ENCODE data around the gene USP10. TPM values are rescaled to one million over a fixed set of nuclear protein-coding genes. Genes with fewer than 3 reads are reported as not detected.
"Not testable (repeated sequence)": the region's sequence is repeated elsewhere in the genome, so short reads cannot be mapped to it uniquely, and the experiment has no call there.

Gene USP10
- total RNA-seq, 2 donors from 2014 or later: 82.7 to 129 TPM

- H3K9me3 Mint-ChIP-seq: peaks cover 0 to 17% of the 10 kb centered on the region in 2 donors
- peaks cover 0 to 6% of the 10 kb centered on the region in 2 donors for H3K36me3 Mint-ChIP-seq
- no peak for DNase-seq (ENCODE audit: low spot score in 2 of 2)
- no peak for ATAC-seq
- H3K27ac Mint-ChIP-seq: no peak overlapping the region
These were observed 13.0 kb upstream of the USP10 start for GRCh38 chr16:84686707-84687298.

DNA sequence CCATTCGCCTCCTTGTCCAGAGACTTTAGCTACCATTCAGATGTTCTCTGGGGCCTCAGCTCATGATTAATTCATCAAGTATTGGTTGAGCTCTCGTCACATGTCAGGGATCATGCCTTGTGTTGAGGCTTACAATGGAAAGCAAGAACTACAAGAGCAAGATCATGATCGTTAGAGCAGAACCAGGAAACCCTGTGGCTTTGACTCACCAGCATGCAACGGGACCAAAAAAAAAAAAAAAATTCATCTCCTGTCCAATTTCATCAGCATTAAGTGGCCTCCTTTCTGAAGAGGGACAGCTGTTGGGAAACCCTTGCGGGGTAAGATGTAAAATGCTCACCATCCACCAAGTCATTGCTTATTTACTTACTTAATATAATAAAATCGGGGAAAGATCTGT, 12.1 kb upstream of the USP10 start:
- ATAC-seq (peak; percentile 75 to 77), DNase-seq (ENCODE audit: low spot score in 2 of 2) (no peak)
- no peak overlapping the region for H3K27ac Mint-ChIP-seq
- H3K36me3 Mint-ChIP-seq: peaks cover 0 to 6% of the 10 kb centered on the region in 2 donors
- H3K9me3 Mint-ChIP-seq: peaks cover 0 to 17% of the 10 kb centered on the region in 2 donors

DNA sequence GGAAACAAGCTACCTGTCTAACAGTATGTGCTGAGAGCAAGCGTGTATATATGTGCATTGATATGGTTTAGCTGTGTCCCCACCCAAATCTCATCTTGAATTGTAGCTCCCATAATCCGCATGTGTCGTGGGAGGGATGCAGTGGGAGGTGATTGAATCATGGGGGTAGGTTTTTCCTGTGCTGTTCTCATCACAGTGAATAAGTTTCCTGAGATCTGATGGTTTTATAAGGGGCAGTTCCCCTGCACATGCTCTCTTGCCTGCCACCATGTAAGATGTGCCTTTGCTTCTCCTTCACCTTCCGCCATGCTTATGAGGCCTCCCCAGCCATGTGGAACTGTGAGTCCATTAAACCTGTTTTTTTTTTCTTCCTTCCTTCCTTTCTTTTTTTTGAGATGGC, 11.6 kb upstream of the USP10 start:
- not testable (repeated sequence) for ATAC-seq; H3K27ac Mint-ChIP-seq; DNase-seq (ENCODE audit: low spot score in 2 of 2)

DNA sequence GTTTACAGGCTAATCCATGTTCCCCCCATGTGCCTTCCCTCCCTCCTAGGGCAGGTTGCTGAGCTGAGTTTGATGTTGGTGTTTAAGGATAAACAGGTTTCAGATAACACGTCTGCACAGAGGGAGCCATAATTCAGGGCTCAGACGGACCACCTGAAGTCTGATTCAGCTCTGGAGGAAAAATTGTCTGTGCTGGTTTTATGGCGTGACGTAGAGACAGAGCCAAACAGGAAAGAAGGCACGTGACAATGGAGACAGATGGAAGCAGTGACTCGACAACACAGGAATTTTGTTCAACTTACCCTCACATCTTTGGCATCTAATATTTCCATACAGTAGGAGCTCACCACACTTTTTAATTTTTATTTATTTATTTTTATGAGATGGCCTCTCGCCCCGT, 10.7 kb upstream of the USP10 start:
- H3K36me3 Mint-ChIP-seq: peaks cover 0 to 6% of the 10 kb centered on the region in 2 donors

More for the DNA sequence above, 11.6 kb upstream of the USP10 start:
- not testable (repeated sequence) for H3K36me3 Mint-ChIP-seq
- H3K9me3 Mint-ChIP-seq: peaks cover 0 to 17% of the 10 kb centered on the region in 2 donors

DNA sequence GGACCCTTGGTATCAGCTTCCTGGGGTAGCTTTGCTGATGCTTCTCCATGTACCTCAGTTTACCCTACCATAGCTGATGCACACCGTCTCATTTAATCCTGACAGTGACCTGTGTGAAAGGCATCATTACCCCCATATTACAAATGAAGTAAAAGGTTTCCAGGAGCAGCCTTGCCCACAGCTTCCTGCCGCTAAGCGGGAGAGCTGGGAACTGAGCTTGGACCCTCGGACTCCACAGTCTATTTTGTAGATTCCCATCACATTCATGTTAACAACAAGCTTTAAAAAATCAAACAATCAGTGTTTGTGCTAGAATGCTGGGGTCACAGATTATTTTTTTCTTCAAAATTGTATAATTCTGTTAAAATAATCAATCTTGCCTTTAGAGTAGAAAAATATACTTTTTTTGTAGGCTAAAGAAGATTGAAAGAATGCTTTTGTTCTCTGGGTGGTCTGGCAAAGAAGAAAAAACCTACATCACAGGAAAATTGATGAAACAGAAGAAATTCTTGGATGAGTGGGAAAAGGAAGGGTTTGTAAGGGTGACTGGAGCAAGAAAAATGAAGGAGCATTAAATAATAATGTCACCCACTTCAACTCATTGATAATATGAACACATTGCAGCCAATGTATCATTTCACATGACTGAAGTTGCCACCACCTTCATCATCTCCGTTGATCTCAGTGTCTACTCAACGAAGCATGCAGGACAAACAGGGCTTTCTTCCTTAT, 9.5 kb upstream of the USP10 start:
- H3K27ac Mint-ChIP-seq: peak overlapping the region in 1 of 2 donors; percentile 58
- H3K9me3 Mint-ChIP-seq: peaks cover 0 to 17% of the 10 kb centered on the region in 2 donors
- ATAC-seq (no peak), DNase-seq (ENCODE audit: low spot score in 2 of 2) (no peak)
- peaks cover 0 to 6% of the 10 kb centered on the region in 2 donors for H3K36me3 Mint-ChIP-seq

More for the DNA sequence above, 10.7 kb upstream of the USP10 start:
- Mint-ChIP-seq H3K9me3 (peaks cover 0 to 17% of the 10 kb centered on the region in 2 donors), H3K27ac (no peak overlapping the region)
- ATAC-seq (no peak), DNase-seq (ENCODE audit: low spot score in 2 of 2) (no peak)

DNA sequence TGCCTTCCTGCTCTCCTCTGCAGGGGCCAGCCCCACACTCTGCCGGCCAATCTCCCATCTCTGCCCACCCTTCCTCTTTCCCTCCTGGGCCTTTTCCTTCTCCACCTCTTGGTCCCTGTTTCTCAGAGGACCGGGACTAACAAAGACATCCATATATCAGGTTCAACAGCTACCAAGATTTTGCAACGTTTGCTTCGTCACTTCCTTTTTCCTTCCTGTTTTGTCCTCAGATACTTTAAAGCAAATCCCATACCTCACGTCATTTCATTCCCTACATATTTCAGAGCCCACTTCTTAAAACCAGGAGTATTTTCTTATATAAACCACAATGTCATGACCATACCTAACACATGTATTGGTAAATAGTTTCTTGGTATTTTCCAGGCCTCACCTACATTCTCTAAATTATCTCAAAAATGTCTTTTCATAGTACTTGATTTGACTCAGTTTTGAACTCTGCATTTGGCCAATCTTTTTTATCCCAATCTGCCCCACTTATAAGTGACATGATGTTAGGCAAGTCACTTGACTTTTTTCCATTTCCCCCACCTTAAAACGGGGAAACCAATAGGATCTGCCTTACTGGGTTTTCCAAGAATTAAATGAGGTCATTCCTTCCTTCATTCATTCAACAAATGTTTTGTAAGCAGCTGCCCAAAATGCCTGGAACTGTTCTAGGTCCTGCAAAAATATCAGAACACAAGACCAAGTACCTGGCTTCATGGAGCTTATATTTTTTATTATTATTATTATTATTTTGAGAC, 7.2 kb upstream of the USP10 start:
- H3K9me3 Mint-ChIP-seq: peaks cover 0 to 15% of the 10 kb centered on the region in 2 donors
- H3K27ac Mint-ChIP-seq: no peak overlapping the region
- DNase-seq (ENCODE audit: low spot score in 2 of 2) (no peak), ATAC-seq (no peak)
- H3K36me3 Mint-ChIP-seq: peaks cover 0 to 4% of the 10 kb centered on the region in 2 donors

- ATAC-seq; H3K27ac Mint-ChIP-seq; H3K36me3 Mint-ChIP-seq; DNase-seq (ENCODE audit: low spot score in 2 of 2); H3K9me3 Mint-ChIP-seq: not testable (repeated sequence)
These were observed 5.9 kb upstream of the USP10 start for GRCh38 chr16:84693869-84694268.

GRCh38 chr16:84694980-84695379, 4.8 kb upstream of the USP10 start:
- H3K9me3 Mint-ChIP-seq: no peaks in the 10 kb centered on the region
- DNase-seq (ENCODE audit: low spot score in 2 of 2) (no peak), ATAC-seq (no peak)
- no peak overlapping the region for H3K27ac Mint-ChIP-seq
- H3K36me3 Mint-ChIP-seq: no peaks in the 10 kb centered on the region

DNA sequence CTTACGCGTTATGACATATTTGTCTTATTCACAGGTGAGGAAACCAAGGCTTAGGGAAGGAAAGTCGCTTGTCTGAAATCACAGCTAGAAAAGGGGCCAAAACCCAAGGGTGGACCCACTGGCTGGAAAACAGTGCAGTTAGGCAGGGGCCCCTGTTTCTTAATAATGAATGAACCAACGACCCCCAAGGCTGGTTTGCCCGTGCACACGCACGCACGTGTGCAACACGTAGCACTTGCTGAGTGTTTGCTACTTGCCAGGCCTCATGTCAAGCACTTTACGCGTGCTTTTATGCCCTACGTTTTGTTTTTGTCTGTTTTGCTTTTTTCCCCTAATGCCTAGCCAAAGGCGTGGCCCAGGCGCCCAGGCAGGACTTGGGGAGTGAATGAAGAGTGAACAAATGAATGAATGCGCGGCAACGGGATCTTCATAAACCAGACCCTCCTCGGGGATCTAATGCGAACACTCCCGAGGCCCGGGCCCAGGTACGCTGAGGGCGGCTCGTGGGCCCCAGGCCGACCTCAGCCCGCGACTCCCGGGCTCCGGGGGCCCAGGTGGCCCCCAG, 571 bp upstream of the USP10 start:
- H3K9me3 Mint-ChIP-seq: no peaks in the 10 kb centered on the region
- DNase-seq (ENCODE audit: low spot score in 2 of 2): no peak
- H3K36me3 Mint-ChIP-seq: peaks cover 7 to 10% of the 10 kb centered on the region in 2 donors
- H3K27ac Mint-ChIP-seq: peak overlapping the region; percentile 88 to 93
- ATAC-seq: no peak

- peak; percentile 36 to 42 for ATAC-seq
- no peaks in the 10 kb centered on the region for H3K9me3 Mint-ChIP-seq
- peaks cover 7 to 10% of the 10 kb centered on the region in 2 donors for H3K36me3 Mint-ChIP-seq
- DNase-seq (ENCODE audit: low spot score in 2 of 2): peak in 1 of 2 donors; percentile 34
- peak overlapping the region; percentile 93 to 99 for H3K27ac Mint-ChIP-seq
These were observed 873 bp downstream of the USP10 start for GRCh38 chr16:84700446-84701300.

DNA sequence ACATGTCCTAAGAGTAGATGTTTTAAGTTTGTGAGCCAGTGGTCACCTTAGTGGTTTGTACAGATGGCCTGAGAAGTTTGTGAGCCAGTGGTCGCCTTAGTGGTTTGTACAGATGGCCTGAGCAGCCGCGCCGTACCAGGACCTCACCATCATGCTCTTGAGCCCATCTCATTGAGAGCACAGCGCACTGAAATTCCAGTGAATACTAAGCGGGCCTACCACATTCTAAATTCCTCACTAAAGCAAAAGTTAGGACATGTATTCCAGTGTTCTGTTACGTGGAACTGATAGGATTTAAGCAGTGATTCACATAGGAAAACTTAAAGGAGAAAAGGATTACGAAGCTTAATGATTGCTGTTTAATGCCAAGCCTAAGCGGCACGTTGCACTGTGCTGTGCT, 3.9 kb downstream of the USP10 start:
- Mint-ChIP-seq H3K36me3 (peaks cover 7 to 10% of the 10 kb centered on the region in 2 donors), H3K27ac (no peak overlapping the region), H3K9me3 (no peaks in the 10 kb centered on the region)
- ATAC-seq (no peak), DNase-seq (ENCODE audit: low spot score in 2 of 2) (no peak)

DNA sequence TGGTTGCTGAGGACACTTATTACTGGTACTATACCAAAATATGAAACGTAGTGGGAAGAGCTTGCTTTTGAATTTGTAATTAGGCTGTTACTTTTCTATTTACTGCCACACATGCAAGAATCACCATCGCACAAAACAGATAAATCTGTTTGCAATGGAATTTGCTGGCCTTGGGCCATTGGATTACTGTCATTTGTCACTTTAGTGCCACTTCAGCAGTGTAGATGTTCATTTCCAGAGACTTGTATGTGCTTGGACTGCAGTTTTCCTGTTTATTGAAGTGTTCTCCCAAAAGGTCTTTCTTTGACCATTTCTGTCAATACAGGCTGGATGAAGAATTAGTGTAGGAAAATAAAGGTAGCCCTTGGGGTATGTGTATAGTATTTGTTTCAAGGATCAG, 4.5 kb downstream of the USP10 start:
- H3K9me3 Mint-ChIP-seq: no peaks in the 10 kb centered on the region
- DNase-seq (ENCODE audit: low spot score in 2 of 2): no peak
- ATAC-seq: no peak
- peaks cover 7 to 10% of the 10 kb centered on the region in 2 donors for H3K36me3 Mint-ChIP-seq
- no peak overlapping the region for H3K27ac Mint-ChIP-seq

- ATAC-seq: no peak
- Mint-ChIP-seq H3K27ac (no peak overlapping the region), H3K9me3 (no peaks in the 10 kb centered on the region), H3K36me3 (no peaks in the 10 kb centered on the region)
- DNase-seq (ENCODE audit: low spot score in 2 of 2): no peak
These were observed 7.1 kb downstream of the USP10 start for GRCh38 chr16:84706856-84707255.

- Mint-ChIP-seq H3K9me3 (no peaks in the 10 kb centered on the region), H3K36me3 (no peaks in the 10 kb centered on the region), H3K27ac (peak overlapping the region in 1 of 2 donors; percentile 3)
- ATAC-seq: no peak
- DNase-seq (ENCODE audit: low spot score in 2 of 2): no peak
These were observed 9.8 kb downstream of the USP10 start for GRCh38 chr16:84709609-84710008.

GRCh38 chr16:84710686-84711085, 10.9 kb downstream of the USP10 start:
- ATAC-seq: no peak
- Mint-ChIP-seq H3K27ac (peak overlapping the region in 1 of 2 donors; percentile 44), H3K9me3 (no peaks in the 10 kb centered on the region), H3K36me3 (no peaks in the 10 kb centered on the region)
- DNase-seq (ENCODE audit: low spot score in 2 of 2): no peak

GRCh38 chr16:84712138-84712671, 12.4 kb downstream of the USP10 start:
- Mint-ChIP-seq H3K9me3 (no peaks in the 10 kb centered on the region), H3K27ac (peak overlapping the region in 1 of 2 donors; percentile 70), H3K36me3 (no peaks in the 10 kb centered on the region)
- no peak for ATAC-seq
- no peak for DNase-seq (ENCODE audit: low spot score in 2 of 2)

All from activated naive CD4-positive, alpha-beta T cell treated with anti-CD3 and anti-CD28 coated beads, Interleukin-2, amount 50 U/mL, for 72 hours (primary cell).